BJ (cell line): Measurements from ENCODE around the gene GTSE1. TPM values are rescaled to one million over a fixed set of nuclear protein-coding genes. Genes with fewer than 3 reads are reported as not detected.

Experiments used
- CTCF ChIA-PET: fragments of 350-600 bp; formaldehyde crosslinking; extraction: SDS; loops from one replicate; lab custom pipeline; 2021; ENCODE audit warnings: antibody characterized with exemption, inconsistent platforms; lab: Yijun Ruan, JAX
- POLR2A ChIA-PET: fragments of 300-600 bp; sonication (Branson Sonifier 250); formaldehyde crosslinking; extraction: SDS; loops from one replicate; lab custom pipeline; 2021; ENCODE audit warnings: antibody characterized with exemption; lab: Charles Lee
- DNase-seq: peaks from one replicate; pipeline ENCODE4 v3.0.0-alpha.2; 2011; ENCODE audit warnings: low read depth
- H3K27me3 ChIP-seq: 2 replicates; pipeline ENCODE4 v1.6.0; 2011; ENCODE audit warnings: low read length; ENCODE audit not compliant: control insufficient read depth, insufficient read depth
- H3K36me3 ChIP-seq: 2 replicates; pipeline ENCODE4 v1.5.1; 2011; ENCODE audit warnings: low read length; ENCODE audit not compliant: control insufficient read depth, insufficient read depth
- H3K4me3 ChIP-seq: 2 replicates; pipeline ENCODE4 v1.5.1; 2011; ENCODE audit warnings: low read depth, mild to moderate bottlenecking, control low read depth, low read length
- CTCF ChIP-seq: IDR thresholded peaks from 2 replicates; pipeline ENCODE4 v1.5.1; 2011; ENCODE audit warnings: low read depth, mild to moderate bottlenecking, control low read depth, inconsistent platforms, low read length, moderate library complexity; ENCODE audit not compliant: insufficient read depth
- polyA plus RNA-seq: library from polyadenylated mRNA; depleted of rRNA; stranded (reverse); fragments of >200 nt; gene quantifications from 2 replicates; pipeline ENCODE4 v1.2.3, GENCODE V29; 2011

GTSE1 gene
- polyA plus RNA-seq, 1 experiment = 12.2 TPM

- Histone ChIP-seq H3K36me3 (no peaks in the 10 kb centered on the region; the same call in none of the 2 replicates), H3K27me3 (no peaks in the 10 kb centered on the region), H3K4me3 (no peak overlapping the region)
- ChIA-PET POLR2A (no interaction called here), CTCF (interaction anchor here (0.7 to 1.8 kb wide), 4 partner anchors 16 to 293 kb away, joined by 3 to 5 read pairs (median 3); no protein-coding TSS in a partner anchor)
- no peak for TF ChIP-seq CTCF
- no peak for DNase-seq
Measured at GRCh38 chr22:46299101-46299500, 2.4 kb downstream of the GTSE1 start.

GRCh38 chr22:46300491-46300890, 3.8 kb downstream of the GTSE1 start:
- no peak for DNase-seq
- POLR2A ChIA-PET = no interaction called here

GRCh38 chr22:46303347-46303965, 6.8 kb downstream of the GTSE1 start:
- Histone ChIP-seq H3K4me3 (no peak overlapping the region), H3K36me3 (no peaks in the 10 kb centered on the region; the same call in 1 of the 2 replicates), H3K27me3 (no peaks in the 10 kb centered on the region)
- ChIA-PET CTCF (interaction anchor here (1.1 kb wide), 1 partner anchor 182 kb away, joined by 3 read pairs; no protein-coding TSS in a partner anchor), POLR2A (no interaction called here)
- DNase-seq = no peak
- no peak for TF ChIP-seq CTCF

More at GRCh38 chr22:46300491-46300890, 3.8 kb downstream of the GTSE1 start:
- TF ChIP-seq CTCF = no peak
- Histone ChIP-seq H3K27me3 (no peaks in the 10 kb centered on the region), H3K4me3 (no peak overlapping the region), H3K36me3 (no peaks in the 10 kb centered on the region; the same call in 1 of the 2 replicates)
- CTCF ChIA-PET = interaction anchor here (0.6 kb wide), 1 partner anchor 298 kb away, joined by 3 read pairs; no protein-coding TSS in a partner anchor

GRCh38 chr22:46308283-46308988, 11.8 kb downstream of the GTSE1 start:
- ChIA-PET POLR2A (no interaction called here), CTCF (interaction anchor here (0.7 kb wide), 1 partner anchor 314 kb away, joined by 3 read pairs; no protein-coding TSS in a partner anchor)
- TF ChIP-seq CTCF = no peak

GRCh38 chr22:46309526-46310085, 12.9 kb downstream of the GTSE1 start:
- DNase-seq = no peak
- no peaks in the 10 kb centered on the region for H3K27me3 ChIP-seq
- CTCF ChIA-PET = interaction anchor here (0.9 to 12.1 kb wide), 2 partner anchors 188 to 315 kb away, joined by 3 to 183 read pairs; no protein-coding TSS in a partner anchor

More at GRCh38 chr22:46308283-46308988, 11.8 kb downstream of the GTSE1 start:
- no peak for DNase-seq
- H3K27me3 ChIP-seq = no peaks in the 10 kb centered on the region
- H3K4me3 ChIP-seq = no peak overlapping the region
- no peaks in the 10 kb centered on the region; the same call in 1 of the 2 replicates for H3K36me3 ChIP-seq

More at GRCh38 chr22:46309526-46310085, 12.9 kb downstream of the GTSE1 start:
- no peak for TF ChIP-seq CTCF
- POLR2A ChIA-PET = no interaction called here
- Histone ChIP-seq H3K36me3 (no peaks in the 10 kb centered on the region; the same call in 1 of the 2 replicates), H3K4me3 (no peak overlapping the region)
